ENCODE results near the gene TAL1.

TAL1 gene

GRCh38 chr1:47229031-47229885 is 2.8 kb downstream of the TAL1 start:
- DNase-seq = no peak

GRCh38 chr1:47228644-47229030 is 3.4 kb downstream of the TAL1 start:
- no peak for DNase-seq

GRCh38 chr1:47227341-47228232 is 4.4 kb downstream of the TAL1 start:
- no peak for DNase-seq

- no peak for DNase-seq
Observed at GRCh38 chr1:47226839-47227215, 5.2 kb downstream of the TAL1 start.

GRCh38 chr1:47226121-47226838 is 5.7 kb downstream of the TAL1 start:
- DNase-seq = no peak

GRCh38 chr1:47225430-47226100 is 6.5 kb downstream of the TAL1 start:
- DNase-seq = no peak

- DNase-seq = no peak
Observed at GRCh38 chr1:47224676-47225399, 7.2 kb downstream of the TAL1 start.

GRCh38 chr1:47223921-47224675 is 7.9 kb downstream of the TAL1 start:
- no peak for DNase-seq

- DNase-seq = no peak
Observed at GRCh38 chr1:47223174-47223920, 8.7 kb downstream of the TAL1 start.

GRCh38 chr1:47222476-47222875 is 9.5 kb downstream of the TAL1 start:
- DNase-seq = no peak

- no peak for DNase-seq
Observed at GRCh38 chr1:47219590-47220220, 12.3 kb downstream of the TAL1 start.

GRCh38 chr1:47219001-47219400 is 13.0 kb downstream of the TAL1 start:
- no peak for DNase-seq

- no peak for DNase-seq
Observed at GRCh38 chr1:47216278-47217059, 15.6 kb downstream of the TAL1 start.

- DNase-seq = no peak
Observed at GRCh38 chr1:47215713-47216112, 16.3 kb downstream of the TAL1 start.

GRCh38 chr1:47214549-47214948 is 17.5 kb downstream of the TAL1 start:
- no peak for DNase-seq

- DNase-seq = no peak
Observed at GRCh38 chr1:47213230-47213963, 18.6 kb downstream of the TAL1 start.

- no peak for DNase-seq
Observed at GRCh38 chr1:47212636-47213229, 19.3 kb downstream of the TAL1 start.

GRCh38 chr1:47211796-47212269 is 20.2 kb downstream of the TAL1 start:
- no peak for DNase-seq
